K562 (cell line): ENCODE data around the gene RETREG1.

Experiments used
- E2F3 ChIP-seq: fragments of 250-450 bp; sonication (Bioruptor Pico); IDR thresholded peaks from 2 replicates; pipeline ENCODE4 v1.4.0; 2020; ENCODE audit warnings: mild to moderate bottlenecking
- HCFC1 ChIP-seq: IDR thresholded peaks from 2 replicates; pipeline ENCODE4 v1.6.1; 2012; ENCODE audit warnings: low read depth, low read length, improper control_type of control experiment
- JUND ChIP-seq, 2 experiments: IDR thresholded peaks; 2 replicates in 1 of 2; 3 replicates in 1 of 2; pipeline ENCODE4 v1.6.1; 2011; ENCODE audit warnings: borderline replicate concordance in 2 of 2, low read depth in 2 of 2, low read length in 2 of 2, improper control_type of control experiment in 1 of 2, missing biosample characterization in 1 of 2, missing genetic modification characterization in 1 of 2, missing genetic modification reagents in 1 of 2
- KAT7 ChIP-seq: sonication (generic); formaldehyde crosslinking; IDR thresholded peaks from 2 replicates; pipeline ENCODE4 v1.8.0; 2022; ENCODE audit warnings: missing genetic modification reagents, mild to moderate bottlenecking, borderline replicate concordance
- KDM1A ChIP-seq, 2 experiments: fragments of 450-650 bp; IDR thresholded peaks; 2 replicates each; pipeline ENCODE4 v1.6.1; 2016; ENCODE audit warnings: mild to moderate bottlenecking in 2 of 2
- KLF1 ChIP-seq: fragments of 450-650 bp; IDR thresholded peaks from 2 replicates; pipeline ENCODE4 v1.6.1; 2016; ENCODE audit warnings: missing genetic modification characterization, missing compliant biosample characterization
- MEF2D ChIP-seq: conservative IDR thresholded peaks from 2 replicates; pipeline ENCODE4 v1.6.1; 2016; ENCODE audit warnings: low read depth, missing genetic modification characterization, missing compliant biosample characterization
- NR2C2 ChIP-seq, 2 experiments: fragments of 200-800 bp in 1 of 2; sonication (Bioruptor generic) in 1 of 2; sonication (generic) in 1 of 2; formaldehyde crosslinking in 1 of 2; IDR thresholded peaks; 2 replicates each; pipeline versions ENCODE4 v1.6.1 to v1.8.0; 2016 to 2022; ENCODE audit warnings: mild to moderate bottlenecking in 1 of 2, missing compliant biosample characterization in 1 of 2, missing genetic modification characterization in 1 of 2, missing genetic modification reagents in 1 of 2
- THRB ChIP-seq: fragments of 450-650 bp; formaldehyde crosslinking; conservative IDR thresholded peaks from 2 replicates; pipeline ENCODE4 v1.4.0; 2022; ENCODE audit warnings: mild to moderate bottlenecking, missing genetic modification characterization
- ZC3H4 ChIP-seq: sonication (generic); formaldehyde crosslinking; IDR thresholded peaks from 2 replicates; pipeline ENCODE4 v1.9.0; 2021; ENCODE audit warnings: missing genetic modification reagents, borderline replicate concordance
- TF ChIP-seq, protein P1 (sequence below): fragments of 250-450 bp; sonication (Bioruptor Pico); IDR thresholded peaks from 2 replicates; pipeline ENCODE4 v1.4.0; 2020; ENCODE audit warnings: mild to moderate bottlenecking

GRCh38 chr5:16547200-16547842, 69.5 kb downstream of the RETREG1 start:
- TF ChIP-seq THRB, result no peak
- no peak for TF ChIP-seq KLF1
- no peak for TF ChIP-seq ZC3H4 (CRISPR knock-in tag)
- no peak for TF ChIP-seq KAT7 (CRISPR knock-in tag)
- TF ChIP-seq, protein P1, sequence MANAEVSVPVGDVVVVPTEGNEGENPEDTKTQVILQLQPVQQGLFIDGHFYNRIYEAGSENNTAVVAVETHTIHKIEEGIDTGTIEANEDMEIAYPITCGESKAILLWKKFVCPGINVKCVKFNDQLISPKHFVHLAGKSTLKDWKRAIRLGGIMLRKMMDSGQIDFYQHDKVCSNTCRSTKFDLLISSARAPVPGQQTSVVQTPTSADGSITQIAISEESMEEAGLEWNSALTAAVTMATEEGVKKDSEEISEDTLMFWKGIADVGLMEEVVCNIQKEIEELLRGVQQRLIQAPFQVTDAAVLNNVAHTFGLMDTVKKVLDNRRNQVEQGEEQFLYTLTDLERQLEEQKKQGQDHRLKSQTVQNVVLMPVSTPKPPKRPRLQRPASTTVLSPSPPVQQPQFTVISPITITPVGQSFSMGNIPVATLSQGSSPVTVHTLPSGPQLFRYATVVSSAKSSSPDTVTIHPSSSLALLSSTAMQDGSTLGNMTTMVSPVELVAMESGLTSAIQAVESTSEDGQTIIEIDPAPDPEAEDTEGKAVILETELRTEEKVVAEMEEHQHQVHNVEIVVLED (CRISPR knock-in tag), result no peak
- TF ChIP-seq MEF2D (tag), result no peak
- no peak for TF ChIP-seq E2F3 (CRISPR knock-in tag)
- TF ChIP-seq HCFC1, result no peak
- TF ChIP-seq NR2C2 (CRISPR knock-in tag; IDR thresholded peaks at IDR 0.05), result no peak
- no peak for TF ChIP-seq NR2C2 (tag; IDR thresholded peaks at IDR 0.05)
- TF ChIP-seq JUND (IDR thresholded peaks at IDR 0.05; ENCODE audit: borderline replicate concordance, low read depth, low read length), result no peak
- TF ChIP-seq JUND (tag; IDR thresholded peaks at IDR 0.05; ENCODE audit: borderline replicate concordance, low read depth, low read length), result no peak
- no peak for TF ChIP-seq KDM1A (IDR thresholded peaks at IDR 0.05)
